ENCODE measurements around the gene ADARB2.

DNA sequence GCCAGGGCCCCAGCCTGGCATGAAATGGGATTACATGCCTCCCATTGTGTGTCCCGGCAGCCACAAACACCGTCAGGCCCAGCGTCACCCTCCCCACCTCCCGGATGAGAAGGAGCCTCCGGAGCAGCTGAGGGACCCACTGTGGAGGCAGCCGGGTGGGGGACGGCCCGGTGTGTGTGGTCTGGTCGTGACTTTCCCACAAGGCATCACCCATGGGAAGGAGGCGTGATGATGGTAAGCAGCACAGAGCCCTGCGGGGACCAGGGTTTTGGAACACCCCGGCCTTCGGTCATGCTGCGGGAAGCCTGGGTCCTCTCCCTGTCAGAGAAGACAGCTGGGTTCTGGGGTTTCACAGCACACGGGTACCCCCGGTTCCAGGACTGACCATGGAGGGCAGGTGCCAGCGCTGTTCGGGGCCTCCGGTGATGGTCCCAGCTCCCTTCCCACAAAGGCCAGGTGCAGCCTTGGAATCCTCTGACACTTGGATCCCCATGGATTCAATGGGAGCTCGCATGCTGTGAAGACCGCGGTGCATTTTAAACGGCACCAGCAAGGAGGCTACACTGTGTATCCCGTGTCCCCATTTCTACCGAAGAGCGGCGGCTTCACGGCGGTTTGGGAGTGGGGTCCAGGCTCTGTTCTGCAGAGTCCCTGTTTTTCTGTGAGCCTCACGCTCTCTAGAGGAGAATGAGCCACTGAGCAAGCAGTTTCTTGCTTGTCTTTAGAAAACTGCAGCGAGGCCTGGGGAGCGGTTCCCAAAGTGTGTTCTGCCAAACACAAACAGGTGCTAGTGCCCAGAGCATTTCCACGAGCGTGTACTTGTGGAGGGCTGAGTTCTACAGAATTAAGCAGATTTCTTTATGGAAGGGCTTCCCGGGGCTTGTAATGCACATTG is 336.0 kb downstream of the ADARB2 start:
- TF ChIP-seq, protein P1, sequence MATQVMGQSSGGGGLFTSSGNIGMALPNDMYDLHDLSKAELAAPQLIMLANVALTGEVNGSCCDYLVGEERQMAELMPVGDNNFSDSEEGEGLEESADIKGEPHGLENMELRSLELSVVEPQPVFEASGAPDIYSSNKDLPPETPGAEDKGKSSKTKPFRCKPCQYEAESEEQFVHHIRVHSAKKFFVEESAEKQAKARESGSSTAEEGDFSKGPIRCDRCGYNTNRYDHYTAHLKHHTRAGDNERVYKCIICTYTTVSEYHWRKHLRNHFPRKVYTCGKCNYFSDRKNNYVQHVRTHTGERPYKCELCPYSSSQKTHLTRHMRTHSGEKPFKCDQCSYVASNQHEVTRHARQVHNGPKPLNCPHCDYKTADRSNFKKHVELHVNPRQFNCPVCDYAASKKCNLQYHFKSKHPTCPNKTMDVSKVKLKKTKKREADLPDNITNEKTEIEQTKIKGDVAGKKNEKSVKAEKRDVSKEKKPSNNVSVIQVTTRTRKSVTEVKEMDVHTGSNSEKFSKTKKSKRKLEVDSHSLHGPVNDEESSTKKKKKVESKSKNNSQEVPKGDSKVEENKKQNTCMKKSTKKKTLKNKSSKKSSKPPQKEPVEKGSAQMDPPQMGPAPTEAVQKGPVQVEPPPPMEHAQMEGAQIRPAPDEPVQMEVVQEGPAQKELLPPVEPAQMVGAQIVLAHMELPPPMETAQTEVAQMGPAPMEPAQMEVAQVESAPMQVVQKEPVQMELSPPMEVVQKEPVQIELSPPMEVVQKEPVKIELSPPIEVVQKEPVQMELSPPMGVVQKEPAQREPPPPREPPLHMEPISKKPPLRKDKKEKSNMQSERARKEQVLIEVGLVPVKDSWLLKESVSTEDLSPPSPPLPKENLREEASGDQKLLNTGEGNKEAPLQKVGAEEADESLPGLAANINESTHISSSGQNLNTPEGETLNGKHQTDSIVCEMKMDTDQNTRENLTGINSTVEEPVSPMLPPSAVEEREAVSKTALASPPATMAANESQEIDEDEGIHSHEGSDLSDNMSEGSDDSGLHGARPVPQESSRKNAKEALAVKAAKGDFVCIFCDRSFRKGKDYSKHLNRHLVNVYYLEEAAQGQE (IDR thresholded peaks at IDR 0.05; ENCODE audit: unreplicated experiment): no peak
- TF ChIP-seq CREB1 (CRISPR knock-in tag; IDR thresholded peaks at IDR 0.05; ENCODE audit: low read depth): no peak
- TF ChIP-seq, protein P2, sequence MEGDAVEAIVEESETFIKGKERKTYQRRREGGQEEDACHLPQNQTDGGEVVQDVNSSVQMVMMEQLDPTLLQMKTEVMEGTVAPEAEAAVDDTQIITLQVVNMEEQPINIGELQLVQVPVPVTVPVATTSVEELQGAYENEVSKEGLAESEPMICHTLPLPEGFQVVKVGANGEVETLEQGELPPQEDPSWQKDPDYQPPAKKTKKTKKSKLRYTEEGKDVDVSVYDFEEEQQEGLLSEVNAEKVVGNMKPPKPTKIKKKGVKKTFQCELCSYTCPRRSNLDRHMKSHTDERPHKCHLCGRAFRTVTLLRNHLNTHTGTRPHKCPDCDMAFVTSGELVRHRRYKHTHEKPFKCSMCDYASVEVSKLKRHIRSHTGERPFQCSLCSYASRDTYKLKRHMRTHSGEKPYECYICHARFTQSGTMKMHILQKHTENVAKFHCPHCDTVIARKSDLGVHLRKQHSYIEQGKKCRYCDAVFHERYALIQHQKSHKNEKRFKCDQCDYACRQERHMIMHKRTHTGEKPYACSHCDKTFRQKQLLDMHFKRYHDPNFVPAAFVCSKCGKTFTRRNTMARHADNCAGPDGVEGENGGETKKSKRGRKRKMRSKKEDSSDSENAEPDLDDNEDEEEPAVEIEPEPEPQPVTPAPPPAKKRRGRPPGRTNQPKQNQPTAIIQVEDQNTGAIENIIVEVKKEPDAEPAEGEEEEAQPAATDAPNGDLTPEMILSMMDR (conservative IDR thresholded peaks at IDR 0.05; ENCODE audit: low read depth in 2 of 2): no peak
- no peak for TF ChIP-seq EZH2phosphoT487 (IDR thresholded peaks at IDR 0.05; ENCODE audit: unreplicated experiment)
- TF ChIP-seq EZH2 (IDR thresholded peaks at IDR 0.05; ENCODE audit: low read depth, unreplicated experiment): no peak
- no peak for TF ChIP-seq NANOG (IDR thresholded peaks at IDR 0.05; ENCODE audit: borderline replicate concordance)
- TF ChIP-seq POLR2AphosphoS5 (IDR thresholded peaks at IDR 0.05; ENCODE audit: low read depth): no peak
- TF ChIP-seq ZNF331 (CRISPR knock-in tag; IDR thresholded peaks at IDR 0.05; ENCODE audit: low read depth): no peak
- no peak for TF ChIP-seq JUNB (IDR thresholded peaks at IDR 0.05; ENCODE audit: unreplicated experiment)
